Measurements from ENCODE around the gene GUCY1B1. TPM values are rescaled to one million over a fixed set of nuclear protein-coding genes. Genes with fewer than 3 reads are reported as not detected.

The GUCY1B1 gene
- total and polyA plus RNA-seq, 8 donors: 3.9 to 18.1 (median 5.4) TPM

DNA sequence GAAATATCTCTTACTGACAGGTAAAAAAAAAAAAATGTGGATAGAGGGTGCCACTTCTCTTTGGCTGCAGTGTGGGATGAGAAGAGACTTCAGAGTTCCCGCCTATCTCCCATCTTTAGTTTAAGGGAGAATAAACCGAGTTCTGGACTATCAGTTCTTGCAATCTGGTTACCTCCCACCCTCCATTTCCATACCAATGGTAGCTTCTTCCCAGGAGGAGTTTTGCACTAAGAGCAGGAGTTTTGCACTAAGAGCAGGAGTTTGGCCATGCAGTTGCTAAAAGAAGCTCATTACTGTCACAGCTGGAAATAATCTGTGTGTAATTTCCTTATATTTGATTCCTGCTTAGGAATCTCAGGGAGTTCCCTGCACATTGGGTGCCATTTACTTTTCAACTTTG is 10.8 kb upstream of the GUCY1B1 start:
- FAIRE-seq (no peak), DNase-seq (no peak), ATAC-seq (no peak)
- no peak overlapping the region for H3K4me3 ChIP-seq
- intact Hi-C loops (cut with DNase I): no loop called here
- no peaks in the 10 kb centered on the region for H3K4me1 ChIP-seq
- no peaks in the 10 kb centered on the region for H3K9me3 ChIP-seq
- TF ChIP-seq, protein P1, sequence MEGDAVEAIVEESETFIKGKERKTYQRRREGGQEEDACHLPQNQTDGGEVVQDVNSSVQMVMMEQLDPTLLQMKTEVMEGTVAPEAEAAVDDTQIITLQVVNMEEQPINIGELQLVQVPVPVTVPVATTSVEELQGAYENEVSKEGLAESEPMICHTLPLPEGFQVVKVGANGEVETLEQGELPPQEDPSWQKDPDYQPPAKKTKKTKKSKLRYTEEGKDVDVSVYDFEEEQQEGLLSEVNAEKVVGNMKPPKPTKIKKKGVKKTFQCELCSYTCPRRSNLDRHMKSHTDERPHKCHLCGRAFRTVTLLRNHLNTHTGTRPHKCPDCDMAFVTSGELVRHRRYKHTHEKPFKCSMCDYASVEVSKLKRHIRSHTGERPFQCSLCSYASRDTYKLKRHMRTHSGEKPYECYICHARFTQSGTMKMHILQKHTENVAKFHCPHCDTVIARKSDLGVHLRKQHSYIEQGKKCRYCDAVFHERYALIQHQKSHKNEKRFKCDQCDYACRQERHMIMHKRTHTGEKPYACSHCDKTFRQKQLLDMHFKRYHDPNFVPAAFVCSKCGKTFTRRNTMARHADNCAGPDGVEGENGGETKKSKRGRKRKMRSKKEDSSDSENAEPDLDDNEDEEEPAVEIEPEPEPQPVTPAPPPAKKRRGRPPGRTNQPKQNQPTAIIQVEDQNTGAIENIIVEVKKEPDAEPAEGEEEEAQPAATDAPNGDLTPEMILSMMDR (IDR thresholded peaks at IDR 0.05): no peak
- H3K36me3 ChIP-seq: no peaks in the 10 kb centered on the region
- H3K27ac ChIP-seq: no peak overlapping the region
- WGBS, 2 donors: 77 to 85% methylated on average over 2 of the region's 2 CpGs
- no peaks in the 10 kb centered on the region for H3K27me3 ChIP-seq

DNA sequence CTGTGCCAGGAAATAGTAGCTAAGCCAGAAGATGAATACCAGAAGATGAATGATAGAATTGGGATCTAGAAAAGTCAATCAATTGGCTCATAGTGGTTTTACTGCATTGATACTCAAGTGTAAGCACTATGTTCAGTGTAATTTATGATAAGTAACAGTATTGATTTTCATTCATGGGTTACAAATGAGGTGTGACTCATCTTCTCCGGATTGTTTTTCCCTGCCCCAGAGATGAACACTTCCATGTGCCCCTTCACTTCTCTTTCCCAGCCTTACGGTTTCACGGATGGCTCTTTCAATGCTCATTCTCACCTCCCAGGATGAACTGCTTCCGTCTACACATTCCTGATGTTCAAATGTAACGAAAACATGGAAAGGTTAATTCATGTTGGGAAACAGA is 9.8 kb upstream of the GUCY1B1 start:
- no peaks in the 10 kb centered on the region for H3K9me3 ChIP-seq
- H3K4me1 ChIP-seq: no peaks in the 10 kb centered on the region
- ATAC-seq (no peak), FAIRE-seq (no peak), DNase-seq (no peak)
- TF ChIP-seq, protein P1 (IDR thresholded peaks at IDR 0.05): no peak
- no peak overlapping the region for H3K4me3 ChIP-seq
- 58 to 72% methylated on average over 5 of the region's 5 CpGs for WGBS, 2 donors
- H3K36me3 ChIP-seq: no peaks in the 10 kb centered on the region
- no peak overlapping the region for H3K27ac ChIP-seq
- no peaks in the 10 kb centered on the region for H3K27me3 ChIP-seq
- intact Hi-C loops (cut with DNase I): no loop called here

DNA sequence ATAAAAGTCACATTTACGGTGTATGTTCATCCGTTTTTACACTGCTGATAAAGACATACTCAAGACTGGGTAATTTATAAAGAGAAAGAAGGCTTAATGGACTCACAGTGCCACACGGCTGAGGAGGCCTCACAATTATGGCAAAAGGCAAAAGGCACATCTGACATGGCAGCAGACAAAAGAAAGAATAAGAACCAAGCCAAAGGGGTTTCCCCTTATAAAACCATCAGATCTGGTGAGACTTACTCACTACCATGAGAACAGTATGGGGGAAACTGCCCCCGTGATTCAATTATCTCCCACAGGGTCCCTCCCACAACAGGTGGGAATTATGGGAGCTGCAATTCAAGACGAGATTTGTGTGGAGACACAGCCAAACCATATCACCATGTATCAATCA is 7.3 kb upstream of the GUCY1B1 start:
- peaks cover 0 to 4% (median 0%) of the 10 kb centered on the region in 3 donors for H3K4me1 ChIP-seq
- DNase-seq: no peak
- H3K27me3 ChIP-seq: no peaks in the 10 kb centered on the region
- no peaks in the 10 kb centered on the region for H3K9me3 ChIP-seq
- H3K4me3 ChIP-seq: no peak overlapping the region
- no peak overlapping the region for H3K27ac ChIP-seq
- no peak for ATAC-seq
- intact Hi-C loops (cut with DNase I): no loop called here
- WGBS, 2 donors: 75 to 85% methylated on average over 5 of the region's 5 CpGs
- no peaks in the 10 kb centered on the region for H3K36me3 ChIP-seq
- TF ChIP-seq, protein P1 (IDR thresholded peaks at IDR 0.05): no peak
- FAIRE-seq: no peak

DNA sequence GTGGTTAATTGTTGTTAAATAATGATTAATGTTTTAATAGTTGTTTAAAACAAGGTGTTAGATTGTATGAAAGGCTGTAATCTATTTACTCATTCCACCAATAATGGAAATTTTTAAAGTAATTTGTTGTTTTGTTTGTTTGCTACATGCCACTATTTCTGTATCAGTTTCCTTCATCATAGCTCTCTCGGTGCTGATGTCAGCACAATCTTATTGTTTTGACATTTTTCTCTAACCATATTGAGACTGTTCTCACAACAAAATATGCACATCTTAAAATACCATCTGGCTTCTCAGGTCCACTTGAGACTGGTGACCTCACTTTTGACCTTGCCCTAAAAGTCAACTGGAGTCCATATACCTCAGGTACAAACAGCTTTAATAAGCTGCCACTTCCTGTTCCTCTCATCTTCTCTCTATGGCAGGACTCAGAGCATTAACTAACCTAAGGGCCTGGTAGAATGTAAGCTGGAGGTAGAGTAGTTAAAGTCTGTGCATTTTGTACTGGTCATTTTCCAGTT is 1.0 kb upstream of the GUCY1B1 start:
- H3K4me3 ChIP-seq: no peak overlapping the region
- no peak for ATAC-seq
- no peaks in the 10 kb centered on the region for H3K36me3 ChIP-seq
- 93 to 96% methylated on average over 1 of the region's 1 CpG for WGBS, 2 donors
- TF ChIP-seq, protein P1 (IDR thresholded peaks at IDR 0.05): no peak
- H3K9me3 ChIP-seq: no peaks in the 10 kb centered on the region
- intact Hi-C loops (cut with DNase I): no loop called here
- FAIRE-seq: no peak
- no peaks in the 10 kb centered on the region for H3K27me3 ChIP-seq
- peaks cover 0 to 4% (median 0%) of the 10 kb centered on the region in 3 donors for H3K4me1 ChIP-seq
- no peak for DNase-seq
- no peak overlapping the region for H3K27ac ChIP-seq

DNA sequence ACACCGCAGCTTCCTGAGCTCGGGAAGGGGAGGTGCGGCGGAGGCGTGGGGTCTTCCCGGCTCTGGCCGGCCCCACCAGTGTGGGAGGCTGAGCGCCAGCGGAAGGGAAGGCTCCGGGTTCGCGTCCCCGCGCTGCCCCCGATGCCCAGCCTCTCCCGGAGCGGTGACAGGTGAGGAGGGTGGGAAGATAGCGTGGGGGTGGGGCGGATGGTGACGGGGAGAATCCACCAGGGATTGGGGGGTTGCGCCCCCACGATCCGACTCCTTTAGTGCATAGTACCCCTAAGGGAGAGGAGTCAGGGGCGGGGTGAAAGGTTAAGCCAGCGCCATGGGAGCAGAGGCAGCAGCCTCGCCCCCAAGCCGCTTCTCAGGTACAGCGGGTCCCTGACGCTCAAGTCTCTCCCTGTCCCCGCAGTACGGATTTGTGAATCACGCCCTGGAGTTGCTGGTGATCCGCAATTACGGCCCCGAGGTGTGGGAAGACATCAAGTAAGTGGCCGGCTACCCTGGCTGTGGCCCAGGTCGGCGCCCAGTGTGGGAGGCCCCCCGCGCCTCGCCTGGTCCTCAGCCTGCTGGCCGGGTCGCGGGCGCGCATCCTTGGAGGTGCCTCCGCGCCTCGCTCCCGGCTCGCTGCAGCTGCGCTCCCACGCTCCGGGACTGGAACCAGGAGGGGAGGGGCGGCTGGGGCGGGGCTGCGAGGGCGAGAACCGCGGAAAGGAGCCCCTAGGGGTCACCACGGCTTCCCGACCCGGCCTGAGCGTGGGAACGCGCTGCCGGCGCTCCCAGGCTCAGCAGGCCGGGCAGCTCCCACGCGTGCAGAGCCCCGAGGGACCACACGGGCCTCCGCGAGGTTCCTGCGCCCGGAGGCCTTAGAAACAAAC is 791 bp downstream of the GUCY1B1 start:
- intact Hi-C loops (cut with DNase I): no loop called here
- Histone ChIP-seq H3K27me3 (no peaks in the 10 kb centered on the region), H3K27ac (peak overlapping the region; percentile 56 to 94 (median 84)), H3K4me3 (peak overlapping the region; percentile 42 to 73 (median 63)), H3K4me1 (peaks cover 0 to 8% (median 4%) of the 10 kb centered on the region in 3 donors), H3K9me3 (no peaks in the 10 kb centered on the region), H3K36me3 (no peaks in the 10 kb centered on the region)
- WGBS, 2 donors: 0 to 1% methylated on average over 58 to 77 of the region's 77 CpGs
- ATAC-seq (peak; percentile 49 to 78 (median 65)), FAIRE-seq (no peak), DNase-seq (peak; percentile 52 to 85 (median 72))
- TF ChIP-seq, protein P1 (IDR thresholded peaks at IDR 0.05): no peak

Measured in pancreas (tissue), 10 donors.